ENCODE results near the gene PHF24.

The PHF24 gene

DNA sequence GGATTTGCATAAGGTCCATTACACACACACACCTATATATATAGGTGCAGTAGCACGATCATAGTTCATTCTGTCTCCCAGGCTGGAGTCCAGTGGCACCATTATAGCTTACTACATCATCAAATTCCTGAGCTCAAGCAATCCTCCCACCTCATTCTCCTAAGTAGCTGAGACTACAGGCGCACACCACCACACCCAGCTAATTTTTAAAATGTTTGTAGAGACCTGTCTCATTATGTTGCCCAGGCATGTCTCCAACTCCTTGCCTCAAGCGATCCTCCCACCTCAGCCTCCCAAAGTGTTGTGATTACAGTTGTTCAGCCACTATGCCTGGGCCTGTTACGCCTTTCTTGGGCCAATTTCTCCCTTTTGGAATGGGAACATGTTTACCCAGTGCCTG lies 71.2 kb downstream of the PHF24 start:
- TF ChIP-seq, protein P1, sequence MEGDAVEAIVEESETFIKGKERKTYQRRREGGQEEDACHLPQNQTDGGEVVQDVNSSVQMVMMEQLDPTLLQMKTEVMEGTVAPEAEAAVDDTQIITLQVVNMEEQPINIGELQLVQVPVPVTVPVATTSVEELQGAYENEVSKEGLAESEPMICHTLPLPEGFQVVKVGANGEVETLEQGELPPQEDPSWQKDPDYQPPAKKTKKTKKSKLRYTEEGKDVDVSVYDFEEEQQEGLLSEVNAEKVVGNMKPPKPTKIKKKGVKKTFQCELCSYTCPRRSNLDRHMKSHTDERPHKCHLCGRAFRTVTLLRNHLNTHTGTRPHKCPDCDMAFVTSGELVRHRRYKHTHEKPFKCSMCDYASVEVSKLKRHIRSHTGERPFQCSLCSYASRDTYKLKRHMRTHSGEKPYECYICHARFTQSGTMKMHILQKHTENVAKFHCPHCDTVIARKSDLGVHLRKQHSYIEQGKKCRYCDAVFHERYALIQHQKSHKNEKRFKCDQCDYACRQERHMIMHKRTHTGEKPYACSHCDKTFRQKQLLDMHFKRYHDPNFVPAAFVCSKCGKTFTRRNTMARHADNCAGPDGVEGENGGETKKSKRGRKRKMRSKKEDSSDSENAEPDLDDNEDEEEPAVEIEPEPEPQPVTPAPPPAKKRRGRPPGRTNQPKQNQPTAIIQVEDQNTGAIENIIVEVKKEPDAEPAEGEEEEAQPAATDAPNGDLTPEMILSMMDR (IDR thresholded peaks at IDR 0.05; ENCODE audit: low read depth, low read length), result no peak
- DNase-seq, result no peak
- H3K4me3 ChIP-seq (ENCODE audit: low read depth, low read length), result no peak overlapping the region
- no peaks in the 10 kb centered on the region for H3K9me3 ChIP-seq
- H3K27me3 ChIP-seq, result no peaks in the 10 kb centered on the region
- no peaks in the 10 kb centered on the region for H3K36me3 ChIP-seq
- H3K4me1 ChIP-seq, result no peaks in the 10 kb centered on the region

DNA sequence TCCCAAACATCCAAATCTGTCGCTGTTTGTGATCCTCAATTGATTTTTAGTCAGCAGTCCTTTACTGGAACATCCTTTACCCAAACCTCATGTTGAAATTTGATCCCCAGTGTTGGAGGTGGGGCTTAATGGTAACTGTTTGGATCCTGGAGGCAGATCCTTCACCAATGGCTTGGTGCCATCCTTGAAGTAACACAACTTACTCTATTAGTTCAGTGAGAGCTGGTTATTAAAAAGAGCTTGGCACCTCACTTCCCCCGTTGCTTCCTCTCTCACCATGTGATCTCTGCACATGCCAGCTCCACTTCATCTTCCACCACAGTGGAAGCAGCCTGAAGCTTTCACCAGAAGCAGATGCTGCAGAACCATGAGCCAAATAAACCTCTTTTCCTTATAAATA lies 71.8 kb downstream of the PHF24 start:
- Histone ChIP-seq H3K4me3 (ENCODE audit: low read depth, low read length) (no peak overlapping the region), H3K36me3 (no peaks in the 10 kb centered on the region), H3K27me3 (no peaks in the 10 kb centered on the region), H3K4me1 (no peaks in the 10 kb centered on the region), H3K9me3 (no peaks in the 10 kb centered on the region)
- DNase-seq, result no peak
- TF ChIP-seq, protein P1 (IDR thresholded peaks at IDR 0.05; ENCODE audit: low read depth, low read length), result no peak
